C4-2B (cell line): Measurements from ENCODE around the gene FAM83E.

Experiments used
- CTCF ChIP-seq: fragments of 450-650 bp; conservative IDR thresholded peaks from 2 replicates; pipeline ENCODE4 v1.5.1; 2017; ENCODE audit warnings: mild to moderate bottlenecking
- ZFX ChIP-seq: fragments of 450-650 bp; IDR thresholded peaks from 2 replicates; pipeline ENCODE4 v1.6.1; 2017

GRCh38 chr19:48587387-48587786 lies 27.5 kb downstream of the FAM83E start:
- TF ChIP-seq CTCF (no peak), ZFX (no peak)
